SU-DHL-6 (cell line): ENCODE measurements around the gene DTX1.
"Not testable (repeated sequence)": the region's sequence is repeated elsewhere in the genome, so short reads cannot be mapped to it uniquely, and the experiment has no call there.

Experiments
- H2AFZ ChIP-seq: fragments of 200-600 bp; sonication (generic); 2 replicates; pipeline ENCODE4 v1.6.1; 2014; ENCODE audit warnings: low read depth, mild to moderate bottlenecking, moderate library complexity, mixed read lengths, antibody characterized with exemption, low read length; ENCODE audit not compliant: severe bottlenecking
- H3F3A ChIP-seq: fragments of 200-600 bp; shearing (Covaris generic); 2 replicates; pipeline ENCODE4 v1.6.0; 2016; ENCODE audit warnings: antibody characterized with exemption, mild to moderate bottlenecking; ENCODE audit not compliant: insufficient read depth
- H3K27ac ChIP-seq: fragments of 200-600 bp; sonication (generic); 2 replicates; pipeline ENCODE4 v1.5.1; 2016; ENCODE audit warnings: low read depth, mild to moderate bottlenecking, low read length, moderate library complexity, mixed read lengths
- H3K27me3 ChIP-seq: fragments of 200-600 bp; sonication (generic), shearing (Covaris generic); 2 replicates; pipeline ENCODE4 v1.6.0; 2014; ENCODE audit warnings: mild to moderate bottlenecking, low read length
- H3K36me3 ChIP-seq: fragments of 200-600 bp; sonication (generic); 2 replicates; pipeline ENCODE4 v1.6.1; 2014; ENCODE audit warnings: mild to moderate bottlenecking, low read length, mixed read lengths
- H3K4me2 ChIP-seq: fragments of 300-600, 200-600 bp; shearing (Covaris generic), sonication (generic); 2 replicates; pipeline ENCODE4 v1.6.0; 2014; ENCODE audit warnings: low read length, low read depth, mild to moderate bottlenecking; ENCODE audit not compliant: poor library complexity, severe bottlenecking
- H3K4me3 ChIP-seq: fragments of 200-600 bp; sonication (generic); 2 replicates; pipeline ENCODE4 v1.5.1; 2014; ENCODE audit warnings: antibody characterized with exemption, low read length, mild to moderate bottlenecking, mixed read lengths; ENCODE audit not compliant: insufficient read depth, poor library complexity, severe bottlenecking
- H3K79me2 ChIP-seq: fragments of 200-600 bp; sonication (generic); 2 replicates; pipeline ENCODE4 v1.6.1; 2014; ENCODE audit warnings: mild to moderate bottlenecking, low read length, moderate library complexity; ENCODE audit not compliant: insufficient read depth
- H3K9ac ChIP-seq: fragments of 200-600 bp; sonication (generic); 2 replicates; pipeline ENCODE4 v1.7.0; 2014; ENCODE audit warnings: mild to moderate bottlenecking, low read length
- H3K9me2 ChIP-seq: fragments of 200-600 bp; sonication (generic); replicated peaks from 2 replicates; pipeline ENCODE4 v1.6.1; 2014; ENCODE audit warnings: low read length; ENCODE audit not compliant: insufficient read depth
- H3K9me3 ChIP-seq: fragments of 200-600 bp; sonication (generic); 2 replicates; pipeline ENCODE4 v1.6.1; 2014; ENCODE audit warnings: low read length, mixed read lengths; ENCODE audit not compliant: insufficient read depth
- H4K20me1 ChIP-seq: fragments of 200-600 bp; sonication (generic); 2 replicates; pipeline ENCODE4 v1.6.1; 2014; ENCODE audit warnings: low read depth, mild to moderate bottlenecking, antibody characterized with exemption, low read length, moderate library complexity, mixed read lengths
- EZH2phosphoT487 ChIP-seq: fragments of 200-600 bp; sonication (generic), shearing (Covaris generic); conservative IDR thresholded peaks from 2 replicates; pipeline ENCODE4 v1.6.1; 2018; ENCODE audit warnings: mild to moderate bottlenecking, antibody characterized with exemption, low read length, moderate library complexity, mixed read lengths
- TF ChIP-seq, protein P1 (sequence below): fragments of 200-600 bp; sonication (generic); IDR thresholded peaks from one replicate; pipeline ENCODE4 v1.5.1; 2017; ENCODE audit warnings: antibody characterized with exemption, mild to moderate bottlenecking, low read length, moderate library complexity; ENCODE audit not compliant: insufficient read depth, poor library complexity, severe bottlenecking

Gene DTX1

DNA sequence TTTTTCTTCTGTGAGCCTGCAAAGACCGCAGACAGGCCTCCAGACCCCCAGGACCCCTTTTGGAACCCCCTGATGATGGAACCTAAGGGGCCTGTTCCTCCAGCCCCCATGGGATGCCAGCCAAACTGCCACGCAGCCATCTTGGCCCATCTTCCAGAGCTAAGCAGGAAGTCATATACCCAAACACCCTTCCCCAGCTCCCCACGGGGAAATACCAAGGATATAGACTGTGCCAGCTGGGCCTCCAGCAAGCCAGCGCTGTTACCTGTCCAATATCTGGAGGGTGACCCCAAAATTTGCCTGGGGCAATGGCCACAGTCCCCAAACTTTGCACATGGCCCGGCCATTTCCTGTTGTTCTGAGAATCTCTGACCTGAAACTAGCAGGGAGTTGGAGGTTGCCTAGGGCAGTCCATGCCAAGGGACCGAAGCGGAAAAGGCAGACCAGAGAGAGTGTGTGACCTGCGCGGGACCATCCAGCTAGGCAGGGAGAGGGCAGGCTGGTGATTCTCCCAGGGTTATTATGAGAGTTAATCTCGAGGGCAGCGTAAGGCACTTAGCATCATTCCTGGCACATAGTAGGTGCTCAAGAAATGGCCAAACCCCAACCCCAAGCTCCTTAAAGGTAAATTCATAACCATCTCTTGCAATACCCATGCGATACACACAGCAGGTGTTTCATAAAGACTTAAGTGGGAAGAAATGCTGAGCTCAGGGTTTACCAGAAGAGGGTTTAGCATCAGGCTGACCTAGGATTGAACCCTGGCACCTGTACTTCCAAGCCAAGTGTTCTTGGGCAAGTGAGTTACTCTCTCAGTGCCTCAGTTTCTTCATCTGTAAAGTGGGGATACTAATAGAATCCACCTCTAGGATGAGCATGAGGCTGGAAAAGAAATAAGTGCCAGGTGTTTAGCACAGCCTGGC is 81.6 kb downstream of the DTX1 start:
- no peak overlapping the region for H3K4me2 ChIP-seq
- no peak overlapping the region for H3K9ac ChIP-seq
- H3K36me3 ChIP-seq = no peaks in the 10 kb centered on the region
- no peaks in the 10 kb centered on the region for H3K9me2 ChIP-seq
- H2AFZ ChIP-seq = no peak overlapping the region
- H3K27ac ChIP-seq = no peak overlapping the region
- H4K20me1 ChIP-seq = no peaks in the 10 kb centered on the region
- H3K79me2 ChIP-seq = peaks cover 22% of the 10 kb centered on the region
- TF ChIP-seq EZH2phosphoT487 = no peak
- TF ChIP-seq, protein P1, sequence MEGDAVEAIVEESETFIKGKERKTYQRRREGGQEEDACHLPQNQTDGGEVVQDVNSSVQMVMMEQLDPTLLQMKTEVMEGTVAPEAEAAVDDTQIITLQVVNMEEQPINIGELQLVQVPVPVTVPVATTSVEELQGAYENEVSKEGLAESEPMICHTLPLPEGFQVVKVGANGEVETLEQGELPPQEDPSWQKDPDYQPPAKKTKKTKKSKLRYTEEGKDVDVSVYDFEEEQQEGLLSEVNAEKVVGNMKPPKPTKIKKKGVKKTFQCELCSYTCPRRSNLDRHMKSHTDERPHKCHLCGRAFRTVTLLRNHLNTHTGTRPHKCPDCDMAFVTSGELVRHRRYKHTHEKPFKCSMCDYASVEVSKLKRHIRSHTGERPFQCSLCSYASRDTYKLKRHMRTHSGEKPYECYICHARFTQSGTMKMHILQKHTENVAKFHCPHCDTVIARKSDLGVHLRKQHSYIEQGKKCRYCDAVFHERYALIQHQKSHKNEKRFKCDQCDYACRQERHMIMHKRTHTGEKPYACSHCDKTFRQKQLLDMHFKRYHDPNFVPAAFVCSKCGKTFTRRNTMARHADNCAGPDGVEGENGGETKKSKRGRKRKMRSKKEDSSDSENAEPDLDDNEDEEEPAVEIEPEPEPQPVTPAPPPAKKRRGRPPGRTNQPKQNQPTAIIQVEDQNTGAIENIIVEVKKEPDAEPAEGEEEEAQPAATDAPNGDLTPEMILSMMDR = no peak
- H3F3A ChIP-seq = peaks cover 8% of the 10 kb centered on the region
- H3K27me3 ChIP-seq = no peaks in the 10 kb centered on the region
- no peaks in the 10 kb centered on the region for H3K9me3 ChIP-seq
- H3K4me3 ChIP-seq = no peak overlapping the region

DNA sequence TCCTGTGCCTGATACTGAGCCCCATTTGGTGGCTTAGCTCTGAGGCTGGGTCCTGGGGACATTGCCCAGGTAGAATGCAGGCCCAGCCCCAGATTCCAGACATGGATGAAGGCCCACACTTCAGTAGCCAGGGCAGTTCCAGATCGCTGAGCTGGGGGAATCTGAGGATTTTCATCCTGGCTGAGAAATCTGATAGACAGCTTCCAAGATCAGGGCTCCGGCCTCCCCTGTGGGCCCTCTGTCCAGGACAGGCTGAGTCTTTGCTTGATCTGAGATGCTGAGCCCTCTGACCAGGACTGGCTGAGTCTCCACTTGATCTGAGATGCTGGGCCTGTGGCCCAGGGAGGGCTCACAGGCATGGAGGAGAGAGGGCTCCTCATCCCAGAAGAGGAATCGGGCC is 82.3 kb downstream of the DTX1 start:
- no peak for TF ChIP-seq EZH2phosphoT487
- TF ChIP-seq, protein P1 = no peak
- Histone ChIP-seq H3K36me3 (no peaks in the 10 kb centered on the region), H3K79me2 (peaks cover 15% of the 10 kb centered on the region), H3K27ac (no peak overlapping the region), H3K9ac (no peak overlapping the region), H3K9me2 (no peaks in the 10 kb centered on the region), H3F3A (peaks cover 8% of the 10 kb centered on the region), H3K4me3 (no peak overlapping the region), H4K20me1 (no peaks in the 10 kb centered on the region), H3K27me3 (no peaks in the 10 kb centered on the region), H3K9me3 (no peaks in the 10 kb centered on the region), H3K4me2 (no peak overlapping the region), H2AFZ (no peak overlapping the region)

DNA sequence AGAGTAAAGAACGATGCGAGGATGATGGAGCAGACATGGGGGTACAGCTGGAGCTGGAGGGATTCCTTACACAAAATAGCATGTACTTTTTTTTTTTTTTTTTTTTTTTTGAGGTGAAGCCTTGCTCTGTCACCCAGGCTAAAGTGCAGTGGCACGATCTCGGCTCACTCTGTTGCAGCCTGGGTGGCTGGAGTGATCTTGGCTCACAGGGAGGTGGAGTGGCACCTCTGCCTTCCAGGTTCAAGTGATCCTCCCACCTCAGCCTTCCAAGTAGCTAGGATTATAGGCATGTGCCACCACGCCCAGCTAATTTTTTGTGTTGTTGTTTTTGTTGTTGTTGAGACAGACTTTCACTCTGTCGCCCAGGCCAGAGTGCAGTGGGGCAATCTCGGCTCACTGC is 84.2 kb downstream of the DTX1 start:
- H3K36me3 ChIP-seq = no peaks in the 10 kb centered on the region
- peaks cover 8% of the 10 kb centered on the region for H3F3A ChIP-seq
- no peaks in the 10 kb centered on the region for H3K9me3 ChIP-seq
- H3K79me2 ChIP-seq = no peaks in the 10 kb centered on the region
- H4K20me1 ChIP-seq = no peaks in the 10 kb centered on the region
- H3K4me2 ChIP-seq = peak overlapping the region; percentile 21
- H3K27ac ChIP-seq = no peak overlapping the region
- no peaks in the 10 kb centered on the region for H3K27me3 ChIP-seq
- H3K9me2 ChIP-seq = no peaks in the 10 kb centered on the region
- no peak for TF ChIP-seq EZH2phosphoT487
- TF ChIP-seq, protein P1 = no peak
- H3K9ac ChIP-seq = no peak overlapping the region
- H2AFZ ChIP-seq = no peak overlapping the region
- H3K4me3 ChIP-seq = no peak overlapping the region

DNA sequence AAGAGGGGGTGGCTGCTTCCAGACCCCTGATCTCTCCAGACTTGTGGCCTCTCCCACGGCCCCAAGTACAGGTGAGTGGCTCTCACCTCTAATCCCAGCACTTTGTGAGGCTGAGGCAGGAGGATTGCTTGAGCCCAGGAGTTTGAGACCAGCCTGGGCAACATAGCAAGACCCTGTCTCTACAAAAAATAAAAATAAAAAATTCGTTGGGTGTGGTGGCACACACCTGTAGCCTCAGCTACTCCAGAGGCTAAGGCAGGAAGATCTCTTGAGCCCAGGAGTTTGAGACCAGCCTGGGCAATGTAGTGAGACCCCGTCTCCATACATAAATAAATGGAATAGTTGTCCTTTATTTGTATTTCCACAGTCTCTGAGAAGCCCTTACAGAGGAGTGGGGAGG is 85.2 kb downstream of the DTX1 start:
- H3K9me3 ChIP-seq, H3K4me3 ChIP-seq, H3F3A ChIP-seq, H3K27me3 ChIP-seq, H2AFZ ChIP-seq, H3K79me2 ChIP-seq, H3K9ac ChIP-seq, H3K4me2 ChIP-seq, H3K9me2 ChIP-seq, H4K20me1 ChIP-seq, H3K27ac ChIP-seq, H3K36me3 ChIP-seq: not testable (repeated sequence)
